Natural killer cell (primary cell): ENCODE data around the gene ISG20. TPM values are rescaled to one million over a fixed set of nuclear protein-coding genes. Genes with fewer than 3 reads are reported as not detected.

Source experiments
- ATAC-seq, 3 donors: fragments of 150-1000 bp in 2 of 3; fragments of 200-7000 bp in 1 of 3; cut with Tn5 transposase; 1 replicate in 1 of 3; 2 replicates in 2 of 3; pipeline ENCODE4 v1.10.0; 2021; ENCODE audit warnings: mild to moderate bottlenecking in 2 of 3, moderate library complexity in 2 of 3
- DNase-seq, 2 donors: peaks; one replicate each; pipeline versions ENCODE4 v3.0.0 to v3.0.0-alpha.2; 2013 to 2021; ENCODE audit warnings: mixed read lengths in 1 of 2
- H3K27ac ChIP-seq: one replicate; pipeline ENCODE4 v1.5.1; 2013; ENCODE audit warnings: mild to moderate bottlenecking, low read length
- H3K27me3 ChIP-seq: one replicate; pipeline ENCODE4 v1.6.1; 2013; ENCODE audit warnings: low read length; ENCODE audit not compliant: control insufficient read depth, insufficient read depth
- H3K36me3 ChIP-seq: one replicate; pipeline ENCODE4 v1.6.1; 2013; ENCODE audit warnings: low read length; ENCODE audit not compliant: control insufficient read depth, insufficient read depth
- H3K4me1 ChIP-seq: one replicate; pipeline ENCODE4 v1.6.1; 2013; ENCODE audit warnings: low read length; ENCODE audit not compliant: control insufficient read depth, insufficient read depth
- H3K4me3 ChIP-seq: one replicate; pipeline ENCODE4 v1.5.1; 2013; ENCODE audit warnings: low read length
- H3K9me3 ChIP-seq: one replicate; pipeline ENCODE4 v1.6.1; 2013; ENCODE audit warnings: low read length; ENCODE audit not compliant: control insufficient read depth, insufficient read depth
- H3K27ac Mint-ChIP-seq, 2 donors: one replicate each; pipeline ENCODE4 v1.8.0; 2022; ENCODE audit warnings: mild to moderate bottlenecking in 2 of 2, mixed read lengths in 2 of 2, moderate library complexity in 1 of 2
- H3K27me3 Mint-ChIP-seq, 2 donors: one replicate each; pipeline ENCODE4 v1.8.0; 2022; ENCODE audit warnings: low read depth in 2 of 2, mixed read lengths in 2 of 2
- H3K36me3 Mint-ChIP-seq: one replicate; pipeline ENCODE4 v1.8.0; 2022; ENCODE audit warnings: mixed read lengths
- H3K4me1 Mint-ChIP-seq, 2 donors: one replicate each; pipeline ENCODE4 v1.8.0; 2022; ENCODE audit warnings: mixed read lengths in 2 of 2
- H3K4me3 Mint-ChIP-seq: one replicate; pipeline ENCODE4 v1.8.0; 2022; ENCODE audit warnings: mild to moderate bottlenecking, moderate library complexity, mixed read lengths
- H3K9me3 Mint-ChIP-seq, 2 donors: one replicate each; pipeline ENCODE4 v1.8.0; 2022; ENCODE audit warnings: mixed read lengths in 2 of 2
- WGBS: methylation state at CpG from one replicate; pipeline ENCODE4 v1.1.7; 2013; ENCODE audit warnings: missing lambda C conversion rate; ENCODE audit not compliant: insufficient coverage; 5-methylcytosine and 5-hydroxymethylcytosine counted together
- intact Hi-C: fragments of 100-400 bp; cut with micrococcal nuclease; formaldehyde crosslinking; loops from one replicate; pipeline ENCODE4 v1.14.2; 2022
- total RNA-seq, 4 donors: library from RNA; stranded (reverse); fragments of 120-200 nt in 1 of 4; gene quantifications; one replicate each; pipeline versions ENCODE4 v1.2.3 to v1.2.4, GENCODE V29; 2013 to 2022
- TF ChIP-seq, protein P1 (sequence below): fragments of 200-600 bp; IDR thresholded peaks from one replicate; pipeline ENCODE4 v1.8.0; 2022; ENCODE audit warnings: antibody characterized with exemption

The ISG20 gene
- total RNA-seq, 3 donors from 2014 or later (not counting 1 experiment from before 2014, with no cell fraction given): 80.6 to 137 (median 116) TPM

DNA sequence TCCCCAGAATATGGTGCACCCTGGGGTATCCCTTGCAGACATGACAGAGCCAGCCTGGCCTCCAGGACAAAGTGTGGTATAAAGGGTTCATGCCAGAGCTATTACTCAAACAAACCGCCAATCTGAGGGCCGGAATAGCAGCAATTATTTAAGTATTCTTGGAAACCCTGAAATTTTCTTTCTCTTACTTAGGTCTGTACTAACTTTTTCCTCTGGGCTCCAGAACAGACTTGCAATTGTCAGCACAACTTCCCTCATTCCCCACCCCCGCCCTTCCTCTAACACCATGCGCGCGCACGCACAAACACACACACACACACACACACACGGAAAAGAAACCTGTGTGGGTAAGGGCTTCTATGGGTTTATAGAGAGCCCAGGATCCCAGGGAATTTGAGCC lies 56.3 kb downstream of the ISG20 start:
- TF ChIP-seq, protein P1, sequence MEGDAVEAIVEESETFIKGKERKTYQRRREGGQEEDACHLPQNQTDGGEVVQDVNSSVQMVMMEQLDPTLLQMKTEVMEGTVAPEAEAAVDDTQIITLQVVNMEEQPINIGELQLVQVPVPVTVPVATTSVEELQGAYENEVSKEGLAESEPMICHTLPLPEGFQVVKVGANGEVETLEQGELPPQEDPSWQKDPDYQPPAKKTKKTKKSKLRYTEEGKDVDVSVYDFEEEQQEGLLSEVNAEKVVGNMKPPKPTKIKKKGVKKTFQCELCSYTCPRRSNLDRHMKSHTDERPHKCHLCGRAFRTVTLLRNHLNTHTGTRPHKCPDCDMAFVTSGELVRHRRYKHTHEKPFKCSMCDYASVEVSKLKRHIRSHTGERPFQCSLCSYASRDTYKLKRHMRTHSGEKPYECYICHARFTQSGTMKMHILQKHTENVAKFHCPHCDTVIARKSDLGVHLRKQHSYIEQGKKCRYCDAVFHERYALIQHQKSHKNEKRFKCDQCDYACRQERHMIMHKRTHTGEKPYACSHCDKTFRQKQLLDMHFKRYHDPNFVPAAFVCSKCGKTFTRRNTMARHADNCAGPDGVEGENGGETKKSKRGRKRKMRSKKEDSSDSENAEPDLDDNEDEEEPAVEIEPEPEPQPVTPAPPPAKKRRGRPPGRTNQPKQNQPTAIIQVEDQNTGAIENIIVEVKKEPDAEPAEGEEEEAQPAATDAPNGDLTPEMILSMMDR: no peak
- H3K27me3 Mint-ChIP-seq: peaks cover 15 to 54% of the 10 kb centered on the region in 2 donors
- no peaks in the 10 kb centered on the region for H3K4me1 Mint-ChIP-seq
- H3K4me1 ChIP-seq: no peaks in the 10 kb centered on the region
- no peaks in the 10 kb centered on the region for H3K36me3 ChIP-seq
- H3K27ac ChIP-seq: no peak overlapping the region
- no peak overlapping the region for H3K4me3 Mint-ChIP-seq
- intact Hi-C loops: no loop called here
- H3K4me3 ChIP-seq: no peak overlapping the region
- 89% methylated on average over 3 of the region's 8 CpGs for WGBS
- DNase-seq (no peak), ATAC-seq (no peak)
- H3K9me3 Mint-ChIP-seq: no peaks in the 10 kb centered on the region
- no peaks in the 10 kb centered on the region for H3K9me3 ChIP-seq
- no peaks in the 10 kb centered on the region for H3K36me3 Mint-ChIP-seq
- no peaks in the 10 kb centered on the region for H3K27me3 ChIP-seq
- no peak overlapping the region for H3K27ac Mint-ChIP-seq

DNA sequence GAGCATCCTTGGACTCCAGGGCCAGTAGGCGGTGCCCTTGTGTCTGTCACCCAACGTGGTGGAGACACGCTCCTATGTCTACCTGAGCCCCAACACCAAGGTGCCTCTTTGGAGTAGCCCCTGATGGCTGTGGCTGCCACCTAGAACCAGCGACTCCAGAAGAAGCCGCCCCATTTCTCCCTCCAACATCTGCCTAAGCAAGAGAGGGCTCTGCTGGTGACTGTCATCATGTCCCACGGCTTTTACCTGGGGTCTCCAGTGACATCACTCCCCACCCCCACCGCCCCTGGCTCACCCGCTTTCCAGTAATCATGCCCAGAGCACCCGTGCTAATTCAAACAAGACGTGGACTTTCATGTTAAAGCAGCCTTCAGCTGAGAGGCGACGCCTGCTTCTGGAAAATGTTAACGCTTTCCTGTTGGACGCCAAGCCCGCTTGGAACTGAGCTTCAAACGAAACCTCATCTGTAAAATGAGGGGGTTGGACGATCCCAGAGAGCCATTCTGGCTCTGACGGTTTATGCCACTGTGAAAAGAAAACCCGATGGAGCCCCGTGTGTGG lies 57.0 kb downstream of the ISG20 start:
- Mint-ChIP-seq H3K36me3 (no peaks in the 10 kb centered on the region), H3K27ac (no peak overlapping the region), H3K4me3 (no peak overlapping the region), H3K4me1 (no peaks in the 10 kb centered on the region), H3K27me3 (peaks cover 12 to 50% of the 10 kb centered on the region in 2 donors), H3K9me3 (no peaks in the 10 kb centered on the region)
- TF ChIP-seq, protein P1: no peak
- no peak overlapping the region for H3K4me3 ChIP-seq
- no peak for DNase-seq
- no peaks in the 10 kb centered on the region for H3K36me3 ChIP-seq
- intact Hi-C loops: no loop called here
- no peak for ATAC-seq
- no peaks in the 10 kb centered on the region for H3K27me3 ChIP-seq
- no peak overlapping the region for H3K27ac ChIP-seq
- no peaks in the 10 kb centered on the region for H3K9me3 ChIP-seq
- WGBS: 87% methylated on average over 20 of the region's 20 CpGs
- no peaks in the 10 kb centered on the region for H3K4me1 ChIP-seq

GRCh38 chr15:88696254-88696653 lies 57.4 kb downstream of the ISG20 start:
- no peak overlapping the region for H3K27ac Mint-ChIP-seq
- DNase-seq (no peak), ATAC-seq (no peak)
- H3K9me3 Mint-ChIP-seq: no peaks in the 10 kb centered on the region
- Histone ChIP-seq H3K9me3 (no peaks in the 10 kb centered on the region), H3K4me3 (no peak overlapping the region), H3K27me3 (no peaks in the 10 kb centered on the region), H3K36me3 (no peaks in the 10 kb centered on the region), H3K27ac (no peak overlapping the region), H3K4me1 (no peaks in the 10 kb centered on the region)
- TF ChIP-seq, protein P1: no peak
- H3K27me3 Mint-ChIP-seq: peaks cover 11 to 50% of the 10 kb centered on the region in 2 donors
- WGBS: 85% methylated on average over 1 of the region's 3 CpGs
- no peaks in the 10 kb centered on the region for H3K4me1 Mint-ChIP-seq
- H3K4me3 Mint-ChIP-seq: no peak overlapping the region
- H3K36me3 Mint-ChIP-seq: no peaks in the 10 kb centered on the region
- intact Hi-C loops: no loop called here

GRCh38 chr15:88697276-88697675 lies 58.5 kb downstream of the ISG20 start:
- Histone ChIP-seq H3K27me3 (no peaks in the 10 kb centered on the region), H3K9me3 (no peaks in the 10 kb centered on the region), H3K36me3 (no peaks in the 10 kb centered on the region), H3K27ac (no peak overlapping the region), H3K4me3 (no peak overlapping the region), H3K4me1 (no peaks in the 10 kb centered on the region)
- H3K4me3 Mint-ChIP-seq: no peak overlapping the region
- no peak for ATAC-seq
- intact Hi-C loops: no loop called here
- H3K27me3 Mint-ChIP-seq: peaks cover 15 to 50% of the 10 kb centered on the region in 2 donors
- H3K9me3 Mint-ChIP-seq: no peaks in the 10 kb centered on the region
- H3K27ac Mint-ChIP-seq: no peak overlapping the region
- TF ChIP-seq, protein P1: no peak
- WGBS: 81% methylated on average over 8 of the region's 9 CpGs
- no peaks in the 10 kb centered on the region for H3K4me1 Mint-ChIP-seq
- no peaks in the 10 kb centered on the region for H3K36me3 Mint-ChIP-seq
- no peak for DNase-seq
